Activated CD4-positive, CD25-positive, alpha-beta regulatory T cell treated with anti-CD3 and anti-CD28 coated beads, Interleukin-2, amount 50 U/mL, for 72 hours (primary cell): ENCODE data around the gene FGF4.
"Not testable (repeated sequence)": the region's sequence is repeated elsewhere in the genome, so short reads cannot be mapped to it uniquely, and the experiment has no call there.

ENCODE experiments used
- DNase-seq: peaks from one replicate; pipeline ENCODE4 v3.0.0; 2021

FGF4 gene

DNA sequence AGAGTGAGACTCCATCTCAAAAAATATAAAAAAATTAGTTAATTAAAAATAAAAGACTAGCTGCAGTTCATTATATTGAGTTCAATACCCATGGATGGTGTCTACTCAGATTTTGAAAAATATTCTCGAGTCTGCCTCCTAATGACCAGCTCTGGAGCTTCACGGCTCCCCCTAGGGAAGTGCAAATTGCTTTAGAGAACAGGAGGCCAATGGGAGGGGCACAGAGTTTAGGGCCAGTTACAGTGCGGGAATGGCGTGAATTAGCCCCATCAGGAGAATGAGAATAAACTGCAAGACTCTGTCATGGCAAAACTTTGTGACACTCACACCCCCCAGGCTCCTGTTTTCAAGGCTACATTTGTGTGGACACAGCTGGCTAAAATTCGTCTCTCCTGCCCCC is 4.6 kb downstream of the FGF4 start:
- DNase-seq, result no peak

DNA sequence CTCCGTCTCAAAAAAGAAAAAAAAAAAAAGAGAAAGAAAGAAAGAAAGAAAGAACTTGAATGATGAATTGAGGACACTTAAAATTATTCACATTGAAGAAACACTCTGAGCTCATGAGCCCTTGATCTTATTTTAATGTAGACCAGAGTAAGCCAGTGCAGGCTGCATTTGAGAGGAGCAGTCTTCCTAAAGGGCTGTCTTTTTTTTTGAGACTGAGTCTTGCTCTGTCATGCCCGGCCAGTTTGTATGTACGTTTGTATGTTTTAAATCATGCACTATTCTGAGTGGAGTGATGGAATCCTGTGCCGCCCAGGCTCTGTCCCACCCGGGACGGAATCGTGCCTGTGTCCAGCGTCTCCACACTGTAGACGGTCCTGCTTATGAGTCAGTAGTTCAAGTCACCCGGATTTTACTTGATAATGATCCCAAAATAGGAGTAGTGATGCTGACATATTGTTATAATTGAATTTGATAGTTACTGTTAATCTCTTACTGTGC is 9.6 kb downstream of the FGF4 start:
- DNase-seq, result no peak

DNA sequence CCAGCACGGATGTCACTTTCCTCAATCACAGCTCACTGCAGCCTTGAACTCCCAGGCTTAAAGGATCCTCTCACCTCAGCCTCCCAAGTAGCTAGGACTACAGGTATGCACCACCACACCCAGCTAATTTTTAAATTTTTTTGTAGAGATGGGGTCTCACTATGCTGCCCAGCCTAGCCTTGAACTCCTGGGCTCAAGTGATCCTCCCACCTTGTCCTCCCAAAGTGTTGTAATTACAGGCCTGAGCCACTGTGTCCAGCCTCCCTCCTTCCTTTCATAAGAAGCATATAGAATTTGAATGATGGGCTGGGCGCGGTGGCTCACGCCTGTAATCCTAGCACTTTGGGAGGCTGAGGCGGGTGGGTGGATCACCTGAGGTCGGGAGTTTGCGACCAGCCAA is 10.2 kb downstream of the FGF4 start:
- DNase-seq, result not testable (repeated sequence)

DNA sequence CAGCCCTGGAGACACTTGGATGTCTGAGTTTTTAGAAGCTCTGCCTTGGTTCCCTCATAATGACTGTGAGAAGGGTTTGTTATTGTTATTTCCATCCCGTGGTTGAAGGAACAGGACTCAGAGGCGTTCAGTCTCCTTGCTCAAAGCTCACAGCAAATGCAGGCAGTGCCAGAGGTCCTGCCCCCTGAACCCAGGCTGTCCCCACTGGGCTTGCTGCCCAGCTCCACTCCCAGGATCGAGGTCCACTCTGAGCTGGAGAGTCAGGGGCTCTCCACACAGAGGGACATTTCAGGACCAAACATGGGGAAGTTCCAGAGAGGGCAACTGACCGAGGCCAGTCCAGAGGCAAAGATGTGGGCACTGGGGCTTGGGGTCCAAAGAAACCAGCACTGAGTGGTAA is 14.8 kb downstream of the FGF4 start:
- DNase-seq, result no peak

DNA sequence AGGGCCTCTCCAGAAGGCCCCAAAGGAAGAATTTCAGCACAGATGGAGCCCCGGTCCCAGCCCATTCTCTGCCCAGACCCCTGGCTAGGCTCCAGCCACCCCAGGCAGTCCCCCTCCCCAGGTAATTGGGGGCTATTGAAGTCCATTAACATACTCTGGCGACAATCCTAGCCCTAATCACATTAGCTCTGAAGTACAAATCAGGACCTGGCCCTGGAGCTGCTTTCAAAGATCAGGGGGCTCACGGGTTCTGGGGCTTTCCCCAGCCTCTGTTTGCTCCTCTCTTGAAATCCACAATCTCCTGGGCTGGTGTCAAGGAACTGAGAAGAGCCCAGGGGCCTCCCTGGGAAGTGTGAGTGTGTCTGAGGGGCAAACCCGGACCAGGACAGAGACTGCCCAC is 22.3 kb downstream of the FGF4 start:
- DNase-seq, result no peak

DNA sequence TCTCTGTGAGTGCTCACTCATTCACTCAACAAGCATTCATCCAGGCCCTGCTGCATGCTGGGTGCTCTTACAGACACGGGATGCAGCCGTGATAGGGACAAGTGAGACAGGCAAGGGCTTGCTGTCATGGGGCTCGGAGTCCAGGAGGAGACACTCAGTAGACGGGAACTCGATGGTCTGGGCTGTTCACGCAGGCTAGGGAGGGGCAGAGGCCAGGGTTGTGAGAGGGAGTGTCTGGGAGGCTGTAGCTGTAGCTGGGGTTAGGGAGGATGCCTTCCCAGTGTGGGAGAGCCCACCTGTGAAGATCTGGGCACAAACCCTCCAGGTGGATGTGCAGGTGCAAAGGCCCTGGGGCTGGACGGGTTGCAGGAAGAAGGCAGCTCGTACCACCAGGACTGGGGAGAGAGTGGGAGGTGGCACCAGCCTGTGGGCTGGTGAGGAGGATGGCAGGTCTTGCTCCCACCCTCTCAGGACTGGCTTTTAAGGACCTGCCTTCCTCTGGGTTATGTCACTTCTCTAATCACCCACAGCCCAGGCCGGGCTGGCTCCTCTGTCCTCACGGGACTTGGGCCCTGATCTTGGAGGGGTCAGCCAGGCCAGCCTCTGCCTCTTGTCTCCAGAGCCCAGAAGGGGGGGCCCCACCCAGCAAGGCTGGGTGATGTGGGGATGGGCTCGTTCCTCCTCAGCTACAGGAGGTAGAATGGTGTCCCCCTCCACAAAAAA is 24.1 kb downstream of the FGF4 start:
- no peak for DNase-seq

DNA sequence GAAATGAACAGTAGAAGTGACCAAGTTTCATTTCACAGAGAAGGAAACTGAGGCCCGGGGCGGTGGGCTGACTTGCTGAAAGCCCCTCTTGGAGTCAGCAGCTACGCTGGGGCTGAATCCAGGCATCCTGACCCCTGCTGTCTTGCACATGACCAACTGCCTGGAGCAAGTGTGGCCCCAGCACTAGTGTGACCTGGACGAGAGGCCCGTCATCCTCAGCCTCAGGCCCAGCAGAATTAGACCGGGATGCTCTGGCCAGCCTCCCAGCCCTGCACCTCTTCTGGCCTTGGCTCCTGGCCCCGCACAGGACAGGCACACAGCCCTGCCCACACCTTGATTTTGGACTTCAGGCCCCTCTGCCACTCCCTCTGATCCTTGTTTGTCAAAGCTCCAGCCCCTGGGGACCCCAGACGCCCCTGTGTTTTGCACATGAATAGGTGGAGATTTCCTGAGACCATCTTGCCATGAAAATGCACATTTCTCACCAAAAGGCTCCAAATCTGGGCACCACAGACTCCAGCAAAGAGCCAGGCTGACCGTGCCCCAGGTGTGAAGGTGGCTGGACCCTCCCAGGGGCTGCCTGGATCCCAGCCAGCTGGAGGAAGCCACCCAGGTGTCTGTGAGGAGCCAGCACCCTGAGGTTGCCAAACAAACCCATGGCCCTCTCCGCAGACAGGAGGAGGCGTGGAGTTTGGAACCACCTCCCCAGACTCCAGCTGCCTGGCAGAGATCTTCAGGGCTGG is 24.9 kb downstream of the FGF4 start:
- no peak for DNase-seq

DNA sequence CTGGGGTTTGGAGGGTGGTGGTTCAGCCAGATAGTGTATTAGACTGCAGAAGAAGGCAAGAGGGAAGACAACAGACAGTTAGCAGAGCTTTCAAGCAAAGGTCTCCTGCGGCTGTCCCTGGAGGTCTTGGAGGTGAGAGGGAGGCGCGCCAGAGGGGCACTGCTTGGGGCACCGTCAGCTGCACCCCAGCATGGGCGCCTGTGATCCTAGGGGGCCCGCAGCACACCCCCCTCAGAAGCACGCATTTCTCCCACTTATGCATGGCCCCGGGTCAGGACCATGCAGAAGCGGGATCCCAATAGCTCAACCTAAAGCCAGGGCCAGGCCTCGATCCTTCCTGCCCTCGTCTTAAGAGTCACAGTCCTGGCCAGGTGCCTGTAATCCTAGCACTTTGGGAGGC is 26.5 kb downstream of the FGF4 start:
- DNase-seq, result no peak

DNA sequence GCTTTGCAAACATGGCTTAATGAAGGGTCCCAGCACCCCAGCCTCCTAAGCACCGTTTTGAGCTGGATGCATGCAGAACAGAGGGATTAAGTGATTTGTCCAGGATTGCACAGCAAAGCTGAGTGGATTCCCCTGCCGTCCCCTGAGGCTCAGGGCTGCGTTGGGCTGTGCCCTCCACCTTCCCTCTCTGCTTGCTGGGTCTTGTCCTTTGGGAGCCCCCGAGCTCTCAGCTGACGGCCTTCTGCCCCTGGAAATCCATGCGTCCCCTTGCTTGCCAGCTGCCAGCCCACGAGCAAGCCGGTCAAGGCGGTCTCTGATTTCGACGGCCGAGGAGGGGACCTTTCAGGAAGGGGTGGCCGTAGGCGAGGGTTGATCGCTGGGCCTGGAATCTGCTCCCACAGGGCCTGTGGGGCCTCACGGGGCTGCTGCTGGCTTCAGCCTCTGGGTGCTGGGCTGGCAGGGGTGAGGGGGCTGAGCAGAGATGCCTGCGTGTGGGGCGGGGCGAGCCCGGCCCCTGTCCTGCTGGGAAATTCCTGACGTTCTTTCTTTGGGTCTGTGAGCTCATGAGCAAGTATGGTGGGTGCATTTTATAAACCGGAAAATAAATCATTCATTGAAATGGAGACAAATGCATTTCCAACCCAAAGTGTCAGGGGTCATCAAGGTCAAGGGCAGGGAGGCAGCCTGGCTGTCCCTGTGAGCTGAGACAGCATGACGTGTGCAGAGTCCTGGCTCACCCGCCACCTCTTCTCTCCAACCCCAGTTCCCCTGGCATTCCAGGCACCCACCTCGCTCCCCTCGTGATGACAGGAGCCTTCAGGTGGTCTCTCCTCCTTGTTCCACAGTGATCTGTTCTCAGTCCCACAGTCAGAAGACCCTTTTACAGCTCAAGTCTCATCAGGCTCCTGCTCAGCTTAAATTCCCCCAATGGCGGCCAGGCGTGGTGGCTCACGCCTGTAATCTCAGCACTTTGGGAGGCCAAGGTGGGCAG is 28.1 kb downstream of the FGF4 start:
- no peak for DNase-seq

DNA sequence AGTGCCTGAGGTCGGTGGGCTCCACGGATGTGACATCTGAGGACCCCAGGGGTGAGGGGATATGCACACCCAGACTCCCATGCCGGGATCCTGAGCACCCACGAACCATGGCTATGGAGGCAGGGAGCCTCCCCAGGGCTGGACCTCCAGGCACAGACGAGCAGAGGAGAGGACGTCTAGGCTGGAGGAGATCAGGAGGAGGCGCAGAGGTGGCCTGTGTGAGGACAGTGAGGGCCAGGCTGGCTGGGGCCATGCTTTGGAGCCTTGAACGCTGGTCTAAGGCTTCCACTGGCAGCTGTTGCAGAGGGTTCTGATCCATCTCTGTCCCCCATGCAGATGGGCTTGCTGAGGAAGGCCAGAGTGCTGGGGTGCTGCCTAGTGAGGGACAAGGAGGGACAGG is 29.0 kb downstream of the FGF4 start:
- DNase-seq, result no peak

DNA sequence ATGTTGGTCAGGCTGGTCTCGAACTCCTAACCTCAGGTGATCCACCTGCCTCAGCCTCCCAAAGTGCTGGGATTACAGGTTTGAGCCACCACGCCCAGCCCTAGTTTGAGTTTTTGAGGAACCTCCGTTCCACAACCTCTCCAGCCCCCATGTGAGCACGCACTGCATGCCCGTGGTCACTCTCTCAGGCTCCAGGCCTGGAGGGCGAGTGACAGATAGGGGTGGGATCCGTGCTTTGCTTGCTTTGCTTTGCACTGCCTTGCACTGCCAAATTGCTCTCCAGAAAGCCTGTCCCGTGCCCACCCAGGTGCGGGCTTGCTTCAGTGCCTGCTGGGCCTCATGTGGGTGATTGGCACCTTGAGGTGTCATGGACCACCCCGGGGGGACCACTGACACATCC is 29.9 kb downstream of the FGF4 start:
- DNase-seq, result no peak

DNA sequence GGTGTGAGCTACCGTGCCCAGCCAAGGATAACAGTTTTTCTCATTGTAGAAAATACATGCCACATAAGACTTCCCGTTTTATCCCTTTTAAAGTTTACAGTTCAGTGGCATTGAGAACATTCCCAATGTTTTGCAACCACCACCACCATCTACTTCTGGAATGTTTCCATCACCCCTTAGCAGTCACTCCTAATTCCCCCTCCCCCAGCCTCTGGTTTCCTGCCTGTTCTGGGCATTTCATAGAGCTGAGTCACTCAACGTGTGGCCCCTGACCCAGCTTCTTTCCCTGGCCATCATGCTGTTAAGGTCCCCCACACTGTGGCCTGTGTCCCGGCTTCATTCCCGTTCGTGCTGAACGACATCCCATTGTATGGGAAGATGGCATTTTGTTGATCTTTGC is 30.7 kb downstream of the FGF4 start:
- DNase-seq, result no peak

DNA sequence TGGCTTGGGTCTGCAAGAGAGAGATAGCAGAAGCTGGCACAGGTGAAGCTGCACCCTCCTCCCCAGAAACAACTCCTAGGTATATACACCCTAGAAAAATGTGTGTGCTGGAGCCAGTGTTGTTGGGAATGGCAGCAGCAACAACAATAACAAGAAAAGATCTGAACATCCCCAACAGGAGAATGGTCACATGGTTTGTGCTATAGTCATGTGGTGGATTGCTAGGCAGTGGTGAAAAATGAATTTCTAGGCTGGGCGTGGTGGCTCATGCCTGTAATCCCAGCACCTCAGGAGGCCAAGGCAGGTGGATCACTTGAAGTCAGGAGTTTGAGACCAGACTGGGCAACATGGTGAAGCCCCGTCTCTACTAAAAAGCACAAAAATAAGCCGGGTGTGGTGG is 40.3 kb downstream of the FGF4 start:
- no peak for DNase-seq

DNA sequence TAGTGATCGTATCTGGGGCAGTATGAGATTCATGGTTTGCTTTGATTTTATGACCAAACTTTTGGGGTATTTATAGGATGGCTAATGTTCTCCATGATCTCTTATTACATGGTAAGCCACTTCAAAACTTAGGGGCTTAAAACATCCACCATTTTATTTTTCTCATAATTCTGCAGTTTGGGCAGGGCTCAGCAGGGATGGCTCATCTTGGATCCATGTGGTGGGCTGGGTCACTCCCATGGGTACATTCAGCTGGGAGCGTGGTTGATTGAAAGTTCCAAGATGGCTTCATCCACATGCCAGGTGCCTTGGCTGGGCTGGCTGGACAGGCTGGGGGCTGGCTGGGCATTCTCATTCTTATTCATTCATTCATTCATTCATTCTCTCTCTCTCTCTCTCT is 40.8 kb downstream of the FGF4 start:
- DNase-seq, result no peak

DNA sequence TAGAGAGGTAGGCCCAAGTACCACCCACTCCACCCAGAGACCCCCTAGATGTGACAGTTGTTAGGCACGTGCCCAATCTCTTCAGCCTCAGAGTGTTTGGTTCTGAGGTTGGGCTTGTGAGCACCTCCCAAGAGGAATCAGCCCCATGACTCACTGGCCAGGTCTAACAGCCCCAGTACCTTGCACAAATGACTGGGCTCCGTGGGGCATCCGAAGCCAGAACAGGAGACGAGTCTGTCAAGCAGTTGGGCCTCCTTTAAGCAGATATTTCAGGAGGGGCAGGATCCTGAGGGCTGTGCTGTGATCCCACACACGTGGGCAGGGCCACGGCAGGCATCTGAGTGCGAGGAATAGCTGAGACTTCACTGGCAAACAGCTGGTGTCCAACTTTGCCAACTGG is 42.2 kb downstream of the FGF4 start:
- DNase-seq, result no peak

DNA sequence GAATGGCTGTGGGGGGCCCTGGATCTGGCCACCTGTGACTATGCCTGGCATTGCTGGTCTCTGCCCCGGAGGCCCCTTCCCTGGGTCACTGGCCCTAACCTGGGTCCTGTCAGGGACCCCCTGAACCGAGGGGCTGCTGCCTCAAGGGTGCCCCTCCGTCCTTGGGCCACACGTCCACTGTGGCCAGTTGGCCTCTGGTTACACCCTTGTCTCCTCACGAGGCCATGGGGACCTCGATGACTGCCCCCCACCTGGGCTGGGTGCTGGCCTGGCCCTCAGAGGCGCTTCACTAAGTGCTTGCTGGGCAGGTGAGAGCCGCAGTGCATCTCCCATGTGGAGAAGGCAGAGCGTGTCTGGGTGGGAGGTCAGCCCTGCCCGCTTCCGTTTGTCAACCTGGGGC is 44.0 kb downstream of the FGF4 start:
- no peak for DNase-seq

DNA sequence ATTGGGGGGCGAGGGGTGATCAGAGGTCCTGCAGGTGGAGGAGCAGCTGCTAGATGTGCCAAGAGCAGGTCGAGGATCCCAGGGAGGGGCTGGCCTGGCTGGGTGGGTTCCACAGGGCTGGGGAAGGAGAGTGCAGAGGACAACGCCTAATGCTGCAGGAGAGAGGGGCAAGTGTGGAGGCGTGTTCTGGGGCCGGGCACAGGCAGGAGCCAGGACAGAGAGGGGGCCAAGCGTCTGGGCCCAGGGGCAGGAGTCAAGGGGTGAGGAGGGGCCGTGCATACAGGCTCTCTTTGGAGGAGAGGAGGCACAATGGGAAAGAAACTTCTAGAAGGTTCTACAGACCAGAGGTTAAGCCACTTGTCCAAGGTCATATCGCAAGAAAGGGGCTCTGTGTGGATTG is 44.6 kb downstream of the FGF4 start:
- no peak for DNase-seq

DNA sequence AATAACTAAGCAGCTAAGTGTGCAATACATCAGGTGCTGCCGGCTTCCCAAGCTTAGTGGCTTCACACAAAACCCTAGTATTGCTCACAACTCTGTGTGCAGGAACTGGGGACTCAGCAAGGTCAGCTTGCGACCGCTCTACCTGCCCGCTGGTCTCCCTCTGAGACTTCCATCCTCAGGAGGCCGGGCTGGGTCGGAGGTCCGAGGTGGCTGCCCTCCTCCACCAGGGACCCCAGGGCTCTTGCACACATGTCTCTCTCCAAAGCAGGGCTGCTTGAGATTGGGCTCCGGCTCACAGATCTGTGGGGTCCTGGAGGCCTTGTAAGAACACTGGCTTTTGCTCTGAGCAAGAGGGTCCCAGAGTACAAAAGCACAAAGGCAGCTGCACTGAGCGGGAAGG is 45.9 kb downstream of the FGF4 start:
- no peak for DNase-seq

DNA sequence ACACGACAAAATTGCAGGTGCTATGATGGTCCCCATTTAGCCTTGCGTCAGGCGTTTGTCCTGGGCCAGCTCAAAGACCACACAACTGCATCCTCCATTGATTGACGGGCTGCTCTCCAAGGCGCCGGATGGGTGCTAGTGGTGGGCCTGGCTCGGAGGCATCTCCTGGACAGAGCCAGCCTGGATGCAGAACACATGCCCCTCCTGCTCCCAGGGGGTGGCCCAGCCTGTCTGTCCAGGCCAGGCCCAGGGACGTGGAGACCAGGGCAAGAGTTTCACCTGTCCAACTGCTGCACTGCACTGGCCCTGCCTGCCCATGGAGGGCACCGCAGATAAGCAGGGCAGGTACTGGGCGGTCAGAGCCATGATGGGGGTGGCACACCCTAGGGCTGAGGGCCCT is 47.9 kb downstream of the FGF4 start:
- DNase-seq, result no peak

DNA sequence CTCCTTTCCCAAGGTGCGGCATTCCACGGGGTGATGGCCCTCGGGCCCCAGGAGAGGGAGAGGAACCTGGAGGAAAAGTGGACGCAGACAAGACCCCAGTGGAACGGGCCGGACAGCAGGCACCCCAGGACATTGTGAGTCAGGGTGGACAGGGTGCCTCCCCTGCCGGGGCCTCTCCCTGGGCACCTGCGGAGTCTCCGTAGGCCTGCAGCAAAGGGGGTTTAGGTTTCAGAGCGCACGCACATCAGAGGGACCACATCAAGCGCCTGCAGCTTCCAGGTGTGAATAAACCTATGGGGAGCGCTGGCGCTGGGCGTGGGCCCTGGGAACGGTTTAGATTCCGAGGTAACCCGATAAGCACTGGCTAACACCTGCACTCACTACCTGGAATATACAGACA is 48.7 kb downstream of the FGF4 start:
- DNase-seq, result no peak

DNA sequence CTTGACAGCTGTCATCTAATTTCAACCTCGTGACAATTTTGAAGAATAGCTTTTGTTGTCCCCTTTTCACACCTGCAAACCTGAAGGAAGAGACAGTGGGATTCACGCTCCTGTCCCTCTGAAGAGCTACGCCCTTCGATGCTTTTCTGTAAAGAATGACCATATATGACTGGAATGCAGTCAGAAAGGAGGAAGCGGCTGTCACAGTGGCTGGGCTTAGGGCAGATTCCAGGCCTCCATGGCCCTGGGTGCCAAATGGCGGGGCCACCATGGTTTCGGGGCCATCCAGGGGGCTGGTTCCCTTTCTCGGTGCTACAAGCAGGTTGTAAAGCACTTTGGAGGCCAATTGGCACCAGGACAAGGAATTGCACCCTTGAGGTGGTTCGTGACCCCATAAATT is 49.1 kb downstream of the FGF4 start:
- no peak for DNase-seq

DNA sequence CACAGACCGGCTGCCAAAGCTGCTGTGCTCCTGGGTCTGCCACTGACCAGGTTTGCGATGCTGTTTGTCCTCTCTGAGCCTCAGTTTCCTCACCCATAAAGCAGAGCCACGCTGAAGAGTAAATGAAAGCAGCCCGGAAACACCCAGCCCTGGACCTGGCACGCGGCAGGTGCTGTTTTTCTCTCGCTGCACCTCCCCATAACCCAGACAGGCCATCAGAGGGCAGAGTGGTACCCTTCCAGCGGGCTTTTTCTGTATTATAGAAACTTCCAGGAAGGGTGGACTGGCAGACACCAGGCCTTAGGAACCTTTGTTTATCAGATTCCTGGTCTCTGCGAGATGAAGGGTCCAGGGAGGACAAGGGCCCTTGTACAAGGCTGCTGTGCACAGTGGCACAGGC is 53.4 kb downstream of the FGF4 start:
- no peak for DNase-seq

DNA sequence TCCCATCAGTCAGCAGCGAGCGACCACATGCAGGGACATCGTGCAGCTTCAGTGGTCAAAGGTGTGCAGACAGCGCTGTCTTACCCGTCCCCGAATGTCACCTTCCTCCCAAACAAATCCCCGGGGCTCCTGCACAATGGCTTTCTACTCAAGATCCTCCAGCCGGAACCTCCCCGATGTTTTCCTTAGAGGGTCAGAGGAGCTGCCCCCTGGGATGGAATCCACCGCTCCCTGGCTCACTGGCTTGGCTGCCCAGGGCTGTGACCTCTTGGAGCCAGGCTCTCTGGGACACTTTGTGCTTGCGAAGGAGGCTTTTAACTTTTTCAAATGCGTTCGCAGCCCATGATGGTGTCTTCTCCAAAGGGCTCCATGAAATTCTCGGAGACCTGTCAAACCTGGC is 54.0 kb downstream of the FGF4 start:
- no peak for DNase-seq
